ENCODE measurements around the gene PLCB3. TPM values are rescaled to one million over a fixed set of nuclear protein-coding genes. Genes with fewer than 3 reads are reported as not detected.
A peak's percentile ranks its signal among the peaks of the same experiment; 100 is the strongest.

PLCB3 gene
- total and polyA plus RNA-seq, 2 experiments from 2014 or later = 28.1 to 103 TPM

DNA sequence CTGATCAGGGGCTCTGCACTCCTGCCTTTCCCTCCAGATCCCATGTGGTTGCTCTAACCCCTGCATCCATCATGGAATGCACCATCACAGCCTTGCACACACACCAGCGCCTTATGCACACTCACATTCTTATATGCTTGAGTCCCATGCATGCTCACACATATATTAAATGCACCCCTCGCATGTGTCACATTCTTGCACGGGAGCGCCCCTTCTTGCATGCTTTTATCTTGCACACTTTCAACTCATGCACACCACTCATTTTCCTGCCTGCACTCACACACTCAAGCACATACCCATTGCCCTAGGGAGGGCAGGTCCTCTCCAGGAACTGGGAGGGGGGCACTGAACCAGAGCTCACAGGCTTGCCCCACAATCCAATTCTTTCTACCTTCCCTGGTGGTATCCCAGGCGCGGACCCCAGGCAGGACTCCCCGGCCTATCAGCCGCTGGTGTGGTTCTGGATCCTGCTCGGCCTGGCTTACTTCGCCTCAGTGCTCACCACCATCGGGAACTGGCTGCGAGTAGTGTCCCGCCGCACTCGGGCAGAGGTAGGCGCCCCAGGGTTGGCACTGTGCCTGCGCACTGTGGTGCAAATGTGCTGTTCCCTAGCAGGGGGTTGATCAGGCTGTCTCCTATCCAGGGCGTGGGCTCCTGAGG, 46.5 kb downstream of the PLCB3 start:
- Histone ChIP-seq H3K27me3 (ENCODE audit: insufficient read depth) (peaks cover 99% of the 10 kb centered on the region), H3K4me1 (ENCODE audit: insufficient read depth) (peaks cover 7% of the 10 kb centered on the region; the same call in 1 of the 2 replicates), H3K27ac (ENCODE audit: low read depth) (no peak overlapping the region), H3K4me3 (peak overlapping the region; percentile 50; the same call in 1 of the 2 replicates), H3K4me2 (peak overlapping the region; percentile 74), H2AFZ (no peak overlapping the region), H3K36me3 (ENCODE audit: insufficient read depth) (no peaks in the 10 kb centered on the region), H3K9me2 (ENCODE audit: insufficient read depth) (no peaks in the 10 kb centered on the region), H4K20me1 (replicated peaks; ENCODE audit: insufficient read depth) (peaks cover 19% of the 10 kb centered on the region), H3F3A (replicated peaks; ENCODE audit: low read depth) (peaks cover 20% of the 10 kb centered on the region), H3K79me2 (replicated peaks; ENCODE audit: insufficient read depth) (no peaks in the 10 kb centered on the region)
- TF ChIP-seq EZH2 (IDR thresholded peaks at IDR 0.05; ENCODE audit: low read depth, unreplicated experiment) (peak; percentile 68), EZH2phosphoT487 (IDR thresholded peaks at IDR 0.05; ENCODE audit: unreplicated experiment) (no peak)
- TF ChIP-seq, protein P1, sequence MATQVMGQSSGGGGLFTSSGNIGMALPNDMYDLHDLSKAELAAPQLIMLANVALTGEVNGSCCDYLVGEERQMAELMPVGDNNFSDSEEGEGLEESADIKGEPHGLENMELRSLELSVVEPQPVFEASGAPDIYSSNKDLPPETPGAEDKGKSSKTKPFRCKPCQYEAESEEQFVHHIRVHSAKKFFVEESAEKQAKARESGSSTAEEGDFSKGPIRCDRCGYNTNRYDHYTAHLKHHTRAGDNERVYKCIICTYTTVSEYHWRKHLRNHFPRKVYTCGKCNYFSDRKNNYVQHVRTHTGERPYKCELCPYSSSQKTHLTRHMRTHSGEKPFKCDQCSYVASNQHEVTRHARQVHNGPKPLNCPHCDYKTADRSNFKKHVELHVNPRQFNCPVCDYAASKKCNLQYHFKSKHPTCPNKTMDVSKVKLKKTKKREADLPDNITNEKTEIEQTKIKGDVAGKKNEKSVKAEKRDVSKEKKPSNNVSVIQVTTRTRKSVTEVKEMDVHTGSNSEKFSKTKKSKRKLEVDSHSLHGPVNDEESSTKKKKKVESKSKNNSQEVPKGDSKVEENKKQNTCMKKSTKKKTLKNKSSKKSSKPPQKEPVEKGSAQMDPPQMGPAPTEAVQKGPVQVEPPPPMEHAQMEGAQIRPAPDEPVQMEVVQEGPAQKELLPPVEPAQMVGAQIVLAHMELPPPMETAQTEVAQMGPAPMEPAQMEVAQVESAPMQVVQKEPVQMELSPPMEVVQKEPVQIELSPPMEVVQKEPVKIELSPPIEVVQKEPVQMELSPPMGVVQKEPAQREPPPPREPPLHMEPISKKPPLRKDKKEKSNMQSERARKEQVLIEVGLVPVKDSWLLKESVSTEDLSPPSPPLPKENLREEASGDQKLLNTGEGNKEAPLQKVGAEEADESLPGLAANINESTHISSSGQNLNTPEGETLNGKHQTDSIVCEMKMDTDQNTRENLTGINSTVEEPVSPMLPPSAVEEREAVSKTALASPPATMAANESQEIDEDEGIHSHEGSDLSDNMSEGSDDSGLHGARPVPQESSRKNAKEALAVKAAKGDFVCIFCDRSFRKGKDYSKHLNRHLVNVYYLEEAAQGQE (IDR thresholded peaks at IDR 0.05; ENCODE audit: unreplicated experiment) = no peak
- ATAC-seq = no peak
- Mint-ChIP-seq H3K27ac (no peak overlapping the region), H3K4me3 (peak overlapping the region; percentile 50), H3K36me3 (ENCODE audit: low read depth) (no peaks in the 10 kb centered on the region; the same call in 2 of the 3 replicates), H3K27me3 (ENCODE audit: insufficient read depth, low read depth, poor library complexity) (peaks cover 94% of the 10 kb centered on the region), H3K9me3 (no peaks in the 10 kb centered on the region; the same call in 1 of the 3 replicates), H3K4me1 (peaks cover 13% of the 10 kb centered on the region)
- DNase-seq (ENCODE audit: low spot score) = peak; percentile 39

DNA sequence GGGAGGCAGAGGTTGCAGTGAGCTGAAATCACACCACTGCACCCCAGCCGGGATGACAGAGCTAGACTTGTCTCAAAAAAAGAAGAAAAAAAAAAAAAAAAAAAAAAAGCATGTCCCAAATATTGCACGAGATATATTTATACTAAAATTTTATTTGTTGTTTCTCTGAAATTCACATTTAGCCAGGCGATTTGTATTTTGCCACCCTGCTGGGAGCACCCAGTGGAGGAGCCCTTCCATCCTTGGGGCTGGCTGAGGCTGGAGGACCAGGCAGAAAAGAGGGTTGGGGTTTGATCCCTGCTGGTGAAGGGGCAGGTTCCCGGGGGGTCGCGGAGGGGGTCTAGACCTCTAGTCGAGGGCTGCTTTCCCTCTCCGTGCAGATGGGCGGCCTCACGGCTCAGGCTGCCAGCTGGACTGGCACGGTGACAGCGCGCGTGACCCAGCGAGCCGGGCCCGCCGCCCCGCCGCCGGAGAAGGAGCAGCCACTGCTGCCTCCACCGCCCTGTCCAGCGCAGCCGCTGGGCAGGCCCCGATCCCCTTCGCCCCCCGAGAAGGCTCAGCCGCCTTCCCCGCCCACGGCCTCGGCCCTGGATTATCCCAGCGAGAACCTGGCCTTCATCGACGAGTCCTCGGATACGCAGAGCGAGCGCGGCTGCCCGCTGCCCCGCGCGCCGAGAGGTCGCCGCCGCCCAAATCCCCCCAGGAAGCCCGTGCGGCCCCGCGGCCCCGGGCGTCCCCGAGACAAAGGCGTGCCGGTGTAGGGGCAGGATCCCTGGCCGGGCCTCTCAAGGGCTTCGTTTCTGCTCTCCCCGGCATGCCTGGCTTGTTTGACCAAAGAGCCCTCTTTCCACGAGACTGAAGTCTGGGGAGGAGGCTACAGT, 47.9 kb downstream of the PLCB3 start:
- peak; percentile 2; the same call in 2 of the 3 replicates for ATAC-seq
- Histone ChIP-seq H3K9me2 (ENCODE audit: insufficient read depth) (no peaks in the 10 kb centered on the region), H4K20me1 (replicated peaks; ENCODE audit: insufficient read depth) (peaks cover 16% of the 10 kb centered on the region; the same call in 1 of the 2 replicates), H2AFZ (no peak overlapping the region; the same call in 1 of the 2 replicates), H3K36me3 (ENCODE audit: insufficient read depth) (no peaks in the 10 kb centered on the region), H3K4me2 (peak overlapping the region; percentile 81), H3K27ac (ENCODE audit: low read depth) (no peak overlapping the region), H3K4me3 (peak overlapping the region; percentile 56), H3F3A (replicated peaks; ENCODE audit: low read depth) (peaks cover 20% of the 10 kb centered on the region), H3K4me1 (ENCODE audit: insufficient read depth) (peaks cover 12% of the 10 kb centered on the region; the same call in 1 of the 2 replicates), H3K79me2 (replicated peaks; ENCODE audit: insufficient read depth) (no peaks in the 10 kb centered on the region), H3K27me3 (ENCODE audit: insufficient read depth) (peaks cover 92% of the 10 kb centered on the region)
- Mint-ChIP-seq H3K27ac (no peak overlapping the region), H3K4me1 (peaks cover 16% of the 10 kb centered on the region), H3K4me3 (peak overlapping the region; percentile 64), H3K27me3 (ENCODE audit: insufficient read depth, low read depth, poor library complexity) (peaks cover 83% of the 10 kb centered on the region), H3K36me3 (ENCODE audit: low read depth) (no peaks in the 10 kb centered on the region), H3K9me3 (no peaks in the 10 kb centered on the region; the same call in 2 of the 3 replicates)
- TF ChIP-seq ZNF331 (CRISPR knock-in tag; IDR thresholded peaks at IDR 0.05; ENCODE audit: low read depth) (no peak), EZH2 (IDR thresholded peaks at IDR 0.05; ENCODE audit: low read depth, unreplicated experiment) (peak; percentile 67), EZH2phosphoT487 (IDR thresholded peaks at IDR 0.05; ENCODE audit: unreplicated experiment) (peak; percentile 89)
- peak; percentile 40 for DNase-seq (ENCODE audit: low spot score)
